ENCODE measurements around the gene LMTK3.

Gene LMTK3

DNA sequence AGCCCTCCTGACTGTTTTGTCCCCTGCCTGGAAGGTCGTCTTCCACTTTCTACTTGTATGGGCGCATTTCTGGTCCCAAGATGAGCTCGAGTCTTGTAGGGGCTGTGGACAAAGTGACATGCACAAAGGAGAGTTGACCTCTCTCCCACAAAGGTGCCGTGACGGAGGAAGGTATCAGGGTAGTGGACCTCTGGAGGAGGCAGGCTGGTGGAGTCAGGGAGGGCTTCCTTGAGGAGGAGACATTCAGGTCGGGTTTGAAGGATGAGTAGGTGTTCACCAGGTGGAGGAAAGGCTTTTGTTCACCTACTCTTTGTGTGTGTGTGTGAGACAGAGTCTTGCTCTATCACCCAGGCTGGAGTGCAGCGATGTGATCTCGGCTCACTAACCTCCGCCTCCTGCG is 40.8 kb downstream of the LMTK3 start:
- WGBS (ENCODE audit: insufficient coverage) = 99% methylated on average over 8 of the region's 10 CpGs
- H3K4me1 ChIP-seq (ENCODE audit: control extremely low read depth in 1 of 4, control insufficient read depth in 4 of 4, insufficient read depth in 4 of 4, low read length in 3 of 4) = peaks cover 0 to 18% (median 16%) of the 10 kb centered on the region in 4 experiments
- DNase-seq = no peak
- CTCF ChIA-PET = interaction anchor here (0.6 to 1.6 kb wide), 2 partner anchors 19 to 1280 kb away, joined by 3 to 5 read pairs; no protein-coding TSS in a partner anchor
- H3K9me3 ChIP-seq (ENCODE audit: control extremely low read depth in 1 of 5, control insufficient read depth in 4 of 5, insufficient read depth in 2 of 5, low read depth in 1 of 5, low read length in 4 of 5) = no peaks in the 10 kb centered on the region
- no peaks in the 10 kb centered on the region for H3K27me3 ChIP-seq (replicated peaks in 2 of 5; ENCODE audit: control insufficient read depth in 4 of 5, insufficient read depth in 5 of 5, low read length in 4 of 5)
- no peak overlapping the region for H3K27ac ChIP-seq (ENCODE audit: insufficient read depth in 1 of 2, low read depth in 1 of 2, low read length in 2 of 2, poor library complexity in 1 of 2, severe bottlenecking in 2 of 2)
- POLR2A ChIA-PET = no interaction called here
- H3K36me3 ChIP-seq (ENCODE audit: control insufficient read depth in 4 of 4, insufficient read depth in 4 of 4, low read length in 3 of 4) = peaks cover 8 to 56% (median 48%) of the 10 kb centered on the region in 4 experiments
- no peak overlapping the region for H3K4me3 ChIP-seq (ENCODE audit: control insufficient read depth in 1 of 7, extremely low read depth in 1 of 7, insufficient read depth in 4 of 7, low read depth in 2 of 7, low read length in 6 of 7)

DNA sequence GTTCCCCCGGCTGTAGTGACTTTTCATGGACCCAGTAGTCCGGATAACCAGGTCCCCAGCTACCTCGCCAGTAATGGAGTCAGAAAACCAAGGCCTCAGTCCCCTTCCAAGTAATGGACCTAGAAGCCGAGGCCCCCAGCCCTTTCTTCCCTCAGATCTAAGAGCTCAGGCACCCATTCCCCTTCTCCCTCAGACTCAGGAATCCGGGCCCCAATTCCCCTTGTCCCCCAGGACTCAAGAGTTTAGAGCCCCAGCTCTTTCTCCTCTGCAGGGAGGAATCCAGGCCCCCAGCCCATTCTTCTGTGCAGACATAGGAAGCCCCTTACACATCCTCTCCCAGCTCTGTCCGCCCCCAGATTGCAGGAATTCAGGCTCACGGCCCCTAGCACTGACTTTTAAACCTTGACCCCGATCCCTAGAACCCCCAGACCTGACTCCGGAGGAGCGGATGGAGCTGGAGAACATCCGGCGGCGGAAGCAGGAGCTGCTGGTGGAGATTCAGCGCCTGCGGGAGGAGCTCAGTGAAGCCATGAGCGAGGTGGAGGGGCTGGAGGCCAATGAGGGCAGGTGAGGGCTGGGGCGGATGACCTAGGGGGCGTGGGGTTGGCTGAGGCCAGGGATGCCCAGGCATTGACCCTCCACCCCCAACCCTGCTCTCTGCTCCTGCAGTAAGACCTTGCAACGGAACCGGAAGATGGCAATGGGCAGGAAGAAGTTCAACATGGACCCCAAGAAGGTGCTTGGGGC is 41.5 kb downstream of the LMTK3 start:
- Histone ChIP-seq H3K4me3 (ENCODE audit: control insufficient read depth in 1 of 7, extremely low read depth in 1 of 7, insufficient read depth in 4 of 7, low read depth in 2 of 7, low read length in 6 of 7) (peak overlapping the region; percentile 30 to 91 (median 84)), H3K4me1 (ENCODE audit: control extremely low read depth in 1 of 4, control insufficient read depth in 4 of 4, insufficient read depth in 4 of 4, low read length in 3 of 4) (peaks cover 0 to 18% (median 16%) of the 10 kb centered on the region in 4 experiments), H3K36me3 (ENCODE audit: control insufficient read depth in 4 of 4, insufficient read depth in 4 of 4, low read length in 3 of 4) (peaks cover 7 to 48% (median 41%) of the 10 kb centered on the region in 4 experiments), H3K9me3 (ENCODE audit: control extremely low read depth in 1 of 5, control insufficient read depth in 4 of 5, insufficient read depth in 2 of 5, low read depth in 1 of 5, low read length in 4 of 5) (no peaks in the 10 kb centered on the region), H3K27me3 (replicated peaks in 2 of 5; ENCODE audit: control insufficient read depth in 4 of 5, insufficient read depth in 5 of 5, low read length in 4 of 5) (no peaks in the 10 kb centered on the region), H3K27ac (ENCODE audit: insufficient read depth in 1 of 2, low read depth in 1 of 2, low read length in 2 of 2, poor library complexity in 1 of 2, severe bottlenecking in 2 of 2) (peak overlapping the region; percentile 79 to 90)
- ChIA-PET POLR2A (no interaction called here), CTCF (interaction anchor here (0.7 to 1.6 kb wide), 4 partner anchors 19 to 139 kb away, joined by 3 to 6 read pairs (median 4); partner anchors contain the start of gene GRWD1)
- DNase-seq = no peak
- WGBS (ENCODE audit: insufficient coverage) = 78% methylated on average over 15 of the region's 20 CpGs

DNA sequence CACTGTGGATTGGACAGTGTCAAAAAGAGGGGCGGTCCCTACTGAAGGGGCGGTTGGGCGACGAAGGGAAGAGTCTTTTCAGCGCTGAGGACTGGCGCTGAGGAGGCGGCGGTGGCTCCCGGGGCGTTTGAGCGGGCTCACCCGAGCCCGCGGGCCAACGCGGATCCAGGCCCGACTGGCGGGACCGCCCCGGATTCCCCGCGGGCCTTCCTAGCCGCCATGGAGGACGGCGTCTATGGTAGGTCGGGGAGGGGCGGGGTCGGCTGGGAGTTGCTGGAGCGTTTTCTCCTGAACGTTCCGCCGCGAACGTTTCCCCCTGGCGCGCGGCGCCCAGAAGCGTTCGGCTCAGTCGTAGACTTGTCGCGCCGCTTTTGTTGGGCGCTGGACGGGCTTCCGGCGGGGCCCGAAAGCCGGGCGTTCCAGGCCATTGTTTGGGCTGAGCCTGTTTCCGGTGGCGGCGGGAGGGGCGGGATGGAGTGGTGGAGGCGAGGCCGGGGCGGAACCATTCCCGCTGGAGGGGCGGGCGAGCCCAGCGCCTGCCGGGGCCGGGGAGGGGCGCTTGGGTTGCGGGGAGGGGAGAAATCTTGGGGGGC is 42.2 kb downstream of the LMTK3 start, which contains the start of gene CYTH2:
Gene CYTH2, plus strand, starts transcription at position 81 of the 593 bp plus-strand sequence. Its CDS starts 139 bp downstream, at position 220.
- DNase-seq = no peak
- H3K4me3 ChIP-seq (ENCODE audit: control insufficient read depth in 1 of 7, extremely low read depth in 1 of 7, insufficient read depth in 4 of 7, low read depth in 2 of 7, low read length in 6 of 7) = peak within 1 kb of the TSS; percentile 79 to 91 (median 88)
- peaks cover 3 to 41% (median 34%) of the 10 kb centered on the region in 4 experiments for H3K36me3 ChIP-seq (ENCODE audit: control insufficient read depth in 4 of 4, insufficient read depth in 4 of 4, low read length in 3 of 4)
- H3K27ac ChIP-seq (ENCODE audit: insufficient read depth in 1 of 2, low read depth in 1 of 2, low read length in 2 of 2, poor library complexity in 1 of 2, severe bottlenecking in 2 of 2) = peak within 1 kb of the TSS; percentile 79 to 90
- H3K27me3 ChIP-seq (replicated peaks in 2 of 5; ENCODE audit: control insufficient read depth in 4 of 5, insufficient read depth in 5 of 5, low read length in 4 of 5) = no peaks in the 10 kb centered on the region
- ChIA-PET CTCF (interaction anchor here (0.7 to 1.6 kb wide), 3 partner anchors 20 to 140 kb away, joined by 3 to 6 read pairs (median 5); no protein-coding TSS in a partner anchor), POLR2A (interaction anchor here (0.5 kb wide), 1 partner anchor 141 kb away, joined by 3 read pairs; no protein-coding TSS in a partner anchor)
- H3K9me3 ChIP-seq (ENCODE audit: control extremely low read depth in 1 of 5, control insufficient read depth in 4 of 5, insufficient read depth in 2 of 5, low read depth in 1 of 5, low read length in 4 of 5) = no peaks in the 10 kb centered on the region
- H3K4me1 ChIP-seq (ENCODE audit: control extremely low read depth in 1 of 4, control insufficient read depth in 4 of 4, insufficient read depth in 4 of 4, low read length in 3 of 4) = peaks cover 0 to 18% (median 16%) of the 10 kb centered on the region in 4 experiments
- 0% methylated on average over 38 of the region's 66 CpGs for WGBS (ENCODE audit: insufficient coverage)

DNA sequence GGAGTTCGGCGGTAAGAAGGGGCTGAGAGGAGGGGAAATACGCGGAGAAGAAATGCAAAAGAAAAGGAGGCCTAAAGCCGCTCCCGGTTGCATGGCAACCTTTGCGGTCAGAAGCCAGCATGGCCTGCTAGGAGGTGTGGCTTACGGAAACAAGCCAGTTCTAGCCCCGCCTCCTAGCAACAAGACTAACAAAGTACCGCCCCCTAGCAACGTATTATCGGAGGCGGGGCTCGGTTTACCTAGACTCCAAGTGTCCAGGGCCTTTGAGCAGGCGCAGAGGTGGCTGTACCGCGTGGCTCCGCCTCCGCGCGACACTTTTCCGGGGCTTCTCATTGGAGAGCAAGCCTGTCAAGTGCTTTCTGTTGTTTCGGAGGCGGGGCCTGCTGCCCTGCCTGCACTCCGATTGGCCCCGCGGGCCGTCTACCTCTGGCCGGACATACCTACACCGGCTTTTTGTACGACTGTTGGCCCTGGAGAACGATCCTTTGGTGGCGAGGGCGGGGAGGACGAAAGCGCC is 42.8 kb downstream of the LMTK3 start:
- Histone ChIP-seq H3K9me3 (ENCODE audit: control extremely low read depth in 1 of 5, control insufficient read depth in 4 of 5, insufficient read depth in 2 of 5, low read depth in 1 of 5, low read length in 4 of 5) (no peaks in the 10 kb centered on the region), H3K4me1 (ENCODE audit: control extremely low read depth in 1 of 4, control insufficient read depth in 4 of 4, insufficient read depth in 4 of 4, low read length in 3 of 4) (peaks cover 0 to 18% (median 16%) of the 10 kb centered on the region in 4 experiments), H3K27ac (ENCODE audit: insufficient read depth in 1 of 2, low read depth in 1 of 2, low read length in 2 of 2, poor library complexity in 1 of 2, severe bottlenecking in 2 of 2) (peak overlapping the region; percentile 79 to 90), H3K4me3 (ENCODE audit: control insufficient read depth in 1 of 7, extremely low read depth in 1 of 7, insufficient read depth in 4 of 7, low read depth in 2 of 7, low read length in 6 of 7) (peak overlapping the region; percentile 79 to 91 (median 88)), H3K27me3 (replicated peaks in 2 of 5; ENCODE audit: control insufficient read depth in 4 of 5, insufficient read depth in 5 of 5, low read length in 4 of 5) (no peaks in the 10 kb centered on the region), H3K36me3 (ENCODE audit: control insufficient read depth in 4 of 4, insufficient read depth in 4 of 4, low read length in 3 of 4) (peaks cover 3 to 36% (median 28%) of the 10 kb centered on the region in 4 experiments)
- ChIA-PET POLR2A (interaction anchor here (0.7 kb wide), 1 partner anchor 145 kb away, joined by 6 read pairs; no protein-coding TSS in a partner anchor), CTCF (interaction anchor here (2.1 kb wide), 1 partner anchor 20 kb away, joined by 5 read pairs; no protein-coding TSS in a partner anchor)
- peak; percentile 100 for DNase-seq
- WGBS (ENCODE audit: insufficient coverage) = under 1% methylated on average over 31 of the region's 36 CpGs

DNA sequence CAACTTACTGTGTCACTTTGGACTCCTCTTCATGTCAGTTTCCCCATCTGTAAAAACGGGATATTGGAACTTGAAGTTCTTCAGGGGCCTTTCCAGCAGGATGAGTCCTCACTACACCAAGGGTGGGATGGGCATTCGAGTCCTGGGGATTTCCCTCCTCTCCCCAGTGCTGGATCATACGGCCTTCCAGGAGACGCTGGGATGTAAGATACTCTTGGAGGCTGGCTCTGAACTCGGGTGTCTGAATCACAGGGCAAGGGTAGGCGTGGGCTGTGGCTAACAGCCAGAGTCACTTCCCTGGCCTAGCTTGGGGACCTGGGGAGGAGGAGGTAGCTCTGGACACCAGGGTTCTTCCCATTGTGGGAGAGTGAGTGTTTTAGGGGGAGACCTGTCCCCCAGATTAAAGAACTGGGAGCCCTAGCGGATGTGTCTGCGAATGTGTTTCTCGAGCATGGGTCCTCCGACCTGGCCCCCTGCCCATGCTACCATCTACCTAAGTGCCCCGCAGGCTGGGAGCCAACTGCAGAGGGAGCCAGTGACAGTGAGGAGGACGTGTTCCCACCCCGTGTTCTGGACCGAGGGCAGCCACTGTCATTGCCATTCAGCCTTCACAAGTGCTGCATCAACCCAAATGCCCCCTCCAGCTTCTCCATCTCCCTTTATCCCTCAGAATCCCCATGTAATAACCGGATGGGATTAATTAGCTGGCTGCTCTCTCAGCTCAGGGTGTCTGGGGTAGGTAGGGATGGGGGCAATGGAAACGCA is 44.9 kb downstream of the LMTK3 start:
- CTCF ChIA-PET = interaction anchor here (0.6 to 2.1 kb wide), 3 partner anchors 18 to 506 kb away, joined by 3 to 5 read pairs (median 3); partner anchors contain the start of gene KDELR1
- POLR2A ChIA-PET = interaction anchor here (0.5 kb wide), 1 partner anchor 33 kb away, joined by 6 read pairs; no protein-coding TSS in a partner anchor
- DNase-seq = no peak

DNA sequence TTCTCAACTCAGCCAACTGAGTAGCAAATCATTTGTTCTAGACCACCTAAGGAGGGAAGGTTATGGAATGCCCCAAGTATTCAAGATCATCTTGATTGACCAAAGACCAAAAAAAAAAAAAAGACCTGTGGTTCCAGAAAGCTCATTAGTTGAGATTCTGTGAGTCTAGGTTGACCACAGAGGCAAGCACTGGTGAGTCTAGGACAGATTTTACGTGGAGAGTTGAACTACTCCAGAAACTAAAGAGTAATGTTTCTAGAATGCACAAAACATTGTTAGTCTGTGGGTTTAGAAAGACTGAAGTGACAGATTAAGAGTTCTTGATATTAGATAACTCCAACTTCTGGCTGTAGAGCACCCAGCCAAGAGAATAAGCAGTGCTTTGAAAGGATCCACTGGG is 46.4 kb downstream of the LMTK3 start:
- H3K36me3 ChIP-seq (ENCODE audit: control insufficient read depth in 4 of 4, insufficient read depth in 4 of 4, low read length in 3 of 4) = peaks cover 0 to 10% (median 4%) of the 10 kb centered on the region in 4 experiments
- H3K4me3 ChIP-seq (ENCODE audit: control insufficient read depth in 1 of 7, extremely low read depth in 1 of 7, insufficient read depth in 4 of 7, low read depth in 2 of 7, low read length in 6 of 7) = no peak overlapping the region
- H3K9me3 ChIP-seq (ENCODE audit: control extremely low read depth in 1 of 5, control insufficient read depth in 4 of 5, insufficient read depth in 2 of 5, low read depth in 1 of 5, low read length in 4 of 5) = no peaks in the 10 kb centered on the region
- WGBS (ENCODE audit: insufficient coverage) = no CpG with 5 or more reads among the region's 1 CpG
- no peak overlapping the region for H3K27ac ChIP-seq (ENCODE audit: insufficient read depth in 1 of 2, low read depth in 1 of 2, low read length in 2 of 2, poor library complexity in 1 of 2, severe bottlenecking in 2 of 2)
- no peak for DNase-seq
- H3K27me3 ChIP-seq (replicated peaks in 2 of 5; ENCODE audit: control insufficient read depth in 4 of 5, insufficient read depth in 5 of 5, low read length in 4 of 5) = no peaks in the 10 kb centered on the region
- POLR2A ChIA-PET = no interaction called here
- CTCF ChIA-PET = interaction anchor here (0.6 kb wide), 2 partner anchors 14 to 133 kb away, joined by 4 read pairs; no protein-coding TSS in a partner anchor
- peaks cover 0 to 13% (median 12%) of the 10 kb centered on the region in 4 experiments for H3K4me1 ChIP-seq (ENCODE audit: control extremely low read depth in 1 of 4, control insufficient read depth in 4 of 4, insufficient read depth in 4 of 4, low read length in 3 of 4)

More for the DNA sequence above, 44.9 kb downstream of the LMTK3 start:
- no peaks in the 10 kb centered on the region for H3K9me3 ChIP-seq (ENCODE audit: control extremely low read depth in 1 of 5, control insufficient read depth in 4 of 5, insufficient read depth in 2 of 5, low read depth in 1 of 5, low read length in 4 of 5)
- H3K36me3 ChIP-seq (ENCODE audit: control insufficient read depth in 4 of 4, insufficient read depth in 4 of 4, low read length in 3 of 4) = peaks cover 0 to 22% (median 14%) of the 10 kb centered on the region in 4 experiments
- H3K27me3 ChIP-seq (replicated peaks in 2 of 5; ENCODE audit: control insufficient read depth in 4 of 5, insufficient read depth in 5 of 5, low read length in 4 of 5) = no peaks in the 10 kb centered on the region
- no peak overlapping the region for H3K27ac ChIP-seq (ENCODE audit: insufficient read depth in 1 of 2, low read depth in 1 of 2, low read length in 2 of 2, poor library complexity in 1 of 2, severe bottlenecking in 2 of 2)
- H3K4me1 ChIP-seq (ENCODE audit: control extremely low read depth in 1 of 4, control insufficient read depth in 4 of 4, insufficient read depth in 4 of 4, low read length in 3 of 4) = peaks cover 0 to 18% (median 16%) of the 10 kb centered on the region in 4 experiments
- no peak overlapping the region for H3K4me3 ChIP-seq (ENCODE audit: control insufficient read depth in 1 of 7, extremely low read depth in 1 of 7, insufficient read depth in 4 of 7, low read depth in 2 of 7, low read length in 6 of 7)
- WGBS (ENCODE audit: insufficient coverage) = 86% methylated on average over 14 of the region's 16 CpGs
